Neural crest cell (in vitro differentiated cells): ENCODE measurements around the gene SDK1. TPM values are rescaled to one million over a fixed set of nuclear protein-coding genes. Genes with fewer than 3 reads are reported as not detected.

ENCODE experiments used
- DNase-seq: peaks from one replicate; pipeline ENCODE4 v3.0.0; 2021; ENCODE audit warnings: low read depth, mixed read lengths, low spot score
- H3K27ac Mint-ChIP-seq: one replicate; pipeline ENCODE4 v1.8.0; 2021; ENCODE audit warnings: mild to moderate bottlenecking, mixed read lengths; ENCODE audit not compliant: unreplicated experiment
- H3K27me3 Mint-ChIP-seq: 2 replicates; pipeline ENCODE4 v1.8.0; 2021; ENCODE audit warnings: low read depth, mild to moderate bottlenecking, mixed read lengths
- H3K36me3 Mint-ChIP-seq: 2 replicates; pipeline ENCODE4 v1.8.0; 2021; ENCODE audit warnings: low read depth, mild to moderate bottlenecking, mixed read lengths
- H3K4me1 Mint-ChIP-seq: 2 replicates; pipeline ENCODE4 v1.8.0; 2021; ENCODE audit warnings: mixed read lengths
- H3K4me3 Mint-ChIP-seq: one replicate; pipeline ENCODE4 v1.8.0; 2021; ENCODE audit warnings: mild to moderate bottlenecking, mixed read lengths
- H3K9me3 Mint-ChIP-seq: 2 replicates; pipeline ENCODE4 v1.8.0; 2021; ENCODE audit warnings: mixed read lengths
- total RNA-seq: library from RNA; stranded (reverse); gene quantifications from 2 replicates; pipeline ENCODE4 v1.2.1, GENCODE V29; 2021
- TF ChIP-seq, protein P1 (sequence below): fragments of 200-600 bp; sonication (generic); conservative IDR thresholded peaks from 2 replicates; pipeline ENCODE4 v1.5.0; 2021; ENCODE audit warnings: antibody characterized with exemption, mild to moderate bottlenecking

SDK1 gene
- total RNA-seq, 1 donor from 2014 or later, result 11.6 TPM

DNA sequence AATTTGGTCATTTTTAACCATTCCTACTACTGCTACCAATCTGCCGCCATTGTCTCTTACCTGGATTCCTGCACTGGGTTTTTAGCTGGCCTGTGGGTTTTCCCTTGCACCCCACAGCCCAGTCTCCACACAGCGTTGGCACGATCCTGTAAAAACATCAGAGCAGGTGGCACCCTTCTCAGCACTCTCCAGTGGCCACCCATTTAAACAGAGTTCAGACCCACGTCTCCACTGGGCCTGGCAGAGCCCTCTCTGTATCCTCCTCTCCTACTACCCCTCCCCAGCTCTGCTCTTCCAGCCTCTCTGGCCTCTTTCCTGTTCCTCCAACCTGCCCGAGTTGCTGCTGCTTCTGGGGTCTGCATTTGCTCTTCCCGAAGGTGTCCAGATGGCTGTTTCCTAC, 259.4 kb downstream of the SDK1 start:
- H3K27me3 Mint-ChIP-seq, result no peaks in the 10 kb centered on the region

GRCh38 chr7:3561932-3562331, 260.9 kb downstream of the SDK1 start:
- TF ChIP-seq, protein P1, sequence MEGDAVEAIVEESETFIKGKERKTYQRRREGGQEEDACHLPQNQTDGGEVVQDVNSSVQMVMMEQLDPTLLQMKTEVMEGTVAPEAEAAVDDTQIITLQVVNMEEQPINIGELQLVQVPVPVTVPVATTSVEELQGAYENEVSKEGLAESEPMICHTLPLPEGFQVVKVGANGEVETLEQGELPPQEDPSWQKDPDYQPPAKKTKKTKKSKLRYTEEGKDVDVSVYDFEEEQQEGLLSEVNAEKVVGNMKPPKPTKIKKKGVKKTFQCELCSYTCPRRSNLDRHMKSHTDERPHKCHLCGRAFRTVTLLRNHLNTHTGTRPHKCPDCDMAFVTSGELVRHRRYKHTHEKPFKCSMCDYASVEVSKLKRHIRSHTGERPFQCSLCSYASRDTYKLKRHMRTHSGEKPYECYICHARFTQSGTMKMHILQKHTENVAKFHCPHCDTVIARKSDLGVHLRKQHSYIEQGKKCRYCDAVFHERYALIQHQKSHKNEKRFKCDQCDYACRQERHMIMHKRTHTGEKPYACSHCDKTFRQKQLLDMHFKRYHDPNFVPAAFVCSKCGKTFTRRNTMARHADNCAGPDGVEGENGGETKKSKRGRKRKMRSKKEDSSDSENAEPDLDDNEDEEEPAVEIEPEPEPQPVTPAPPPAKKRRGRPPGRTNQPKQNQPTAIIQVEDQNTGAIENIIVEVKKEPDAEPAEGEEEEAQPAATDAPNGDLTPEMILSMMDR, result no peak
- no peak overlapping the region for H3K27ac Mint-ChIP-seq
- H3K4me1 Mint-ChIP-seq, result peaks cover 14% of the 10 kb centered on the region
- H3K9me3 Mint-ChIP-seq, result no peaks in the 10 kb centered on the region
- H3K27me3 Mint-ChIP-seq, result no peaks in the 10 kb centered on the region
- no peaks in the 10 kb centered on the region for H3K36me3 Mint-ChIP-seq
- no peak for DNase-seq
- H3K4me3 Mint-ChIP-seq, result no peak overlapping the region

More for the DNA sequence above, 259.4 kb downstream of the SDK1 start:
- Mint-ChIP-seq H3K4me3 (no peak overlapping the region), H3K4me1 (peaks cover 14% of the 10 kb centered on the region), H3K27ac (no peak overlapping the region), H3K9me3 (peaks cover 5% of the 10 kb centered on the region), H3K36me3 (peaks cover 5% of the 10 kb centered on the region)
- no peak for DNase-seq
- TF ChIP-seq, protein P1, result no peak

- Mint-ChIP-seq H3K27ac (no peak overlapping the region), H3K27me3 (no peaks in the 10 kb centered on the region), H3K9me3 (no peaks in the 10 kb centered on the region), H3K36me3 (no peaks in the 10 kb centered on the region), H3K4me3 (no peak overlapping the region), H3K4me1 (peaks cover 6% of the 10 kb centered on the region)
- TF ChIP-seq, protein P1, result no peak
- DNase-seq, result no peak
These were observed 263.2 kb downstream of the SDK1 start for GRCh38 chr7:3564231-3564630.

GRCh38 chr7:3568516-3568915, 267.5 kb downstream of the SDK1 start:
- no peak overlapping the region for H3K4me3 Mint-ChIP-seq
- H3K9me3 Mint-ChIP-seq, result no peaks in the 10 kb centered on the region
- H3K36me3 Mint-ChIP-seq, result no peaks in the 10 kb centered on the region

DNA sequence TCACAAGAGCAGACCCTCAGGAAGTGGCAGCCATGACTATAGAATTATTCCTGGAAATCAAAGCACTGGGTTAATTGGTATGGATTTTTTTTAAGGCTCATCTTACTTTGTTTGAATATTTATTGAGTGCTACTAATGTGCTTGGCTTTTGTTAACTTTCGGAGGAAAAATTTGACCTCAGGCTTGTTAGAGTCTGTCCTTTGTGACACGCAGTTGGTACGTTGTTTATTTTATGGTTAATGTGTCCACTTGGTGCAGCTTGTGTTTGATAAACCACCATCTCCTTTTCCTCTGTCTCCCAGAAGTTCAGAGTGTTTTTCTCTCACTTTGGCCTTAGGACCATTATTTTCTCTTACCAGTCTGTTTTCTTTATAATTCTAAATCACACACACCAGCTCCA, 268.6 kb downstream of the SDK1 start:
- H3K4me1 Mint-ChIP-seq, result no peaks in the 10 kb centered on the region
- H3K27ac Mint-ChIP-seq, result no peak overlapping the region
- TF ChIP-seq, protein P1, result no peak
- DNase-seq, result no peak
- no peaks in the 10 kb centered on the region for H3K9me3 Mint-ChIP-seq
- H3K4me3 Mint-ChIP-seq, result no peak overlapping the region
- H3K36me3 Mint-ChIP-seq, result no peaks in the 10 kb centered on the region
- H3K27me3 Mint-ChIP-seq, result no peaks in the 10 kb centered on the region

More at GRCh38 chr7:3568516-3568915, 267.5 kb downstream of the SDK1 start:
- no peaks in the 10 kb centered on the region for H3K27me3 Mint-ChIP-seq
- no peak for DNase-seq
- TF ChIP-seq, protein P1, result no peak
- H3K4me1 Mint-ChIP-seq, result no peaks in the 10 kb centered on the region
- no peak overlapping the region for H3K27ac Mint-ChIP-seq

DNA sequence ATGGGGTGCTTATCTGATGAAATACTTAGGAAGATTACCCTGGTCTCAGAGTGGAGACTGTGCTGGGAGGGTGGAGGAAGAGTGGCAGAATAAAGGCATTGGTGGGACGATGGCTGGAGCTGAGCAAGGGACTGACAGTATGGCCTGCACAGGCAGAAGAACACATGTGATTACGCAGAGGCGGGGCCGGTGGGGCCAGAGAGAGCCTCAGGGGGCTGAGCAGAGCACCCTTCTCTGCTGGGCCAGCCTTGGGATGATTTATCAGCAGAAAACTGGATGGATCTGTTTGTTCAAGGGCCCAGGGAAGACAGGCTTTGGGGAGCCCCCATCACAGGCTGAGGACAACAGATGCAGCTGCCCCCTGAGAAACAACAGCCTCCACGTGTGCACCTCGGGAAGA, 272.1 kb downstream of the SDK1 start:
- no peak for DNase-seq
- H3K4me1 Mint-ChIP-seq, result no peaks in the 10 kb centered on the region
- TF ChIP-seq, protein P1, result no peak
- H3K27ac Mint-ChIP-seq, result no peak overlapping the region
- no peak overlapping the region for H3K4me3 Mint-ChIP-seq
- H3K36me3 Mint-ChIP-seq, result peaks cover 11% of the 10 kb centered on the region
- peaks cover 8% of the 10 kb centered on the region for H3K9me3 Mint-ChIP-seq
- H3K27me3 Mint-ChIP-seq, result no peaks in the 10 kb centered on the region
